Sigmoid colon (tissue), 7 donors: ENCODE data around the gene SNTG2. TPM values are rescaled to one million over a fixed set of nuclear protein-coding genes. Genes with fewer than 3 reads are reported as not detected.

Source experiments
- DNase-seq: peaks from one replicate; pipeline ENCODE4 v3.0.0-alpha.2; 2019
- H3K27ac ChIP-seq, 4 donors: fragments of 200-600 bp; sonication (generic); one replicate each; pipeline ENCODE4 v1.5.1; 2016 to 2019; ENCODE audit warnings: mild to moderate bottlenecking in 1 of 4
- H3K27me3 ChIP-seq, 3 donors: fragments of 200-600 bp; sonication (generic); one replicate each; pipeline ENCODE4 v1.5.1; 2019; ENCODE audit warnings: mild to moderate bottlenecking in 1 of 3
- H3K36me3 ChIP-seq, 4 donors: fragments of 200-600 bp; sonication (generic); one replicate each; pipeline ENCODE4 v1.5.1; 2016 to 2019
- H3K4me1 ChIP-seq, 4 donors: fragments of 200-600 bp; sonication (generic); one replicate each; pipeline ENCODE4 v1.5.1; 2017 to 2019
- H3K4me3 ChIP-seq, 4 donors: fragments of 200-600 bp; sonication (generic); one replicate each; pipeline ENCODE4 v1.5.1; 2017 to 2019; ENCODE audit warnings: mild to moderate bottlenecking in 2 of 4, moderate library complexity in 1 of 4
- H3K9me3 ChIP-seq, 4 donors: fragments of 200-600 bp in 3 of 4; sonication (generic) in 3 of 4; one replicate each; pipeline versions ENCODE4 v1.5.1 to v1.6.1; 2013 to 2019
- CTCF ChIP-seq, 4 experiments: fragments of 450-650 bp in 3 of 4; fragments of 200-600 bp in 1 of 4; IDR thresholded peaks; one replicate each; pipeline ENCODE4 v1.5.1; 2016 to 2019; ENCODE audit warnings: antibody characterized with exemption in 4 of 4, mild to moderate bottlenecking in 3 of 4, moderate library complexity in 2 of 4
- EP300 ChIP-seq, 4 donors: sonication (generic); formaldehyde crosslinking; IDR thresholded peaks; one replicate each; pipeline ENCODE4 v1.6.1; 2017; ENCODE audit warnings: antibody characterized with exemption in 4 of 4
- POLR2A ChIP-seq, 2 donors: fragments of 450-650 bp; IDR thresholded peaks; one replicate each; pipeline ENCODE4 v1.6.1; 2016; ENCODE audit warnings: antibody characterized with exemption in 2 of 2, mild to moderate bottlenecking in 2 of 2, moderate library complexity in 2 of 2
- POLR2AphosphoS5 ChIP-seq, 4 donors: sonication (generic); formaldehyde crosslinking; IDR thresholded peaks; one replicate each; pipeline ENCODE4 v1.6.1; 2017; ENCODE audit warnings: antibody characterized with exemption in 4 of 4
- WGBS, 2 donors: extraction: QIAGEN DNeasy Blood & Tissue Kit; methylation state at CpG; one replicate each; pipeline ENCODE4 v1.1.7; 2013; 5-methylcytosine and 5-hydroxymethylcytosine counted together
- intact Hi-C: fragments of 100-400 bp; cut with DNase I; formaldehyde crosslinking; loops from one replicate; pipeline ENCODE4 v1.15.1; 2023
- polyA plus RNA-seq, 3 donors: library from polyadenylated mRNA; stranded (reverse); fragments of 200-250 nt; gene quantifications; one replicate each; pipeline ENCODE4 v1.2.3, GENCODE V29; 2013
- total RNA-seq, 4 donors: library from RNA; depleted of rRNA; stranded (reverse); fragments of >200 nt; gene quantifications; one replicate each; pipeline ENCODE4 v1.1.0, GENCODE V29; 2016
- donor health status: healthy with polysubstance abuse.
- donor health status: Bipolar disorder and iron deficiency.
- donor health status: healthy.

SNTG2 gene
- total and polyA plus RNA-seq, 7 donors = 0.60 to 5.2 (median 1.9) TPM; not detected in 1

GRCh38 chr2:979069-979928, 28.6 kb downstream of the SNTG2 start:
- DNase-seq = no peak
- Histone ChIP-seq H3K4me3 (no peak overlapping the region), H3K4me1 (no peaks in the 10 kb centered on the region), H3K27ac (no peak overlapping the region), H3K9me3 (no peaks in the 10 kb centered on the region), H3K36me3 (no peaks in the 10 kb centered on the region), H3K27me3 (peaks cover 0 to 10% (median 0%) of the 10 kb centered on the region in 3 donors)
- no peak for TF ChIP-seq CTCF (IDR thresholded peaks at IDR 0.05)
- no peak for TF ChIP-seq POLR2A (IDR thresholded peaks at IDR 0.05)
- TF ChIP-seq POLR2AphosphoS5 (IDR thresholded peaks at IDR 0.05) = no peak
- TF ChIP-seq EP300 (IDR thresholded peaks at IDR 0.05) = no peak
- intact Hi-C loops = no loop called here
- 67 to 76% methylated on average over 8 of the region's 8 CpGs for WGBS, 2 donors

GRCh38 chr2:980176-980575, 29.5 kb downstream of the SNTG2 start:
- H3K4me1 ChIP-seq = no peaks in the 10 kb centered on the region
- peaks cover 0 to 10% (median 0%) of the 10 kb centered on the region in 3 donors for H3K27me3 ChIP-seq
- TF ChIP-seq POLR2A (IDR thresholded peaks at IDR 0.05) (no peak), CTCF (IDR thresholded peaks at IDR 0.05) (no peak), EP300 (IDR thresholded peaks at IDR 0.05) (no peak), POLR2AphosphoS5 (IDR thresholded peaks at IDR 0.05) (no peak)
- H3K9me3 ChIP-seq = no peaks in the 10 kb centered on the region
- no peak for DNase-seq
- intact Hi-C loops = no loop called here
- H3K4me3 ChIP-seq = no peak overlapping the region
- H3K27ac ChIP-seq = no peak overlapping the region
- H3K36me3 ChIP-seq = no peaks in the 10 kb centered on the region
- WGBS, 2 donors = 59 to 71% methylated on average over 4 of the region's 4 CpGs

GRCh38 chr2:981258-981657, 30.6 kb downstream of the SNTG2 start:
- intact Hi-C loops = no loop called here
- WGBS, 2 donors = 83 to 89% methylated on average over 3 of the region's 3 CpGs
- TF ChIP-seq EP300 (IDR thresholded peaks at IDR 0.05) (no peak), POLR2A (IDR thresholded peaks at IDR 0.05) (no peak), POLR2AphosphoS5 (IDR thresholded peaks at IDR 0.05) (no peak), CTCF (IDR thresholded peaks at IDR 0.05) (no peak)
- Histone ChIP-seq H3K27me3 (peaks cover 0 to 10% (median 0%) of the 10 kb centered on the region in 3 donors), H3K9me3 (no peaks in the 10 kb centered on the region), H3K36me3 (no peaks in the 10 kb centered on the region), H3K27ac (no peak overlapping the region), H3K4me1 (no peaks in the 10 kb centered on the region), H3K4me3 (no peak overlapping the region)
- DNase-seq = no peak

GRCh38 chr2:981759-982158, 31.1 kb downstream of the SNTG2 start:
- DNase-seq = no peak
- H3K27ac ChIP-seq = no peak overlapping the region
- no peak overlapping the region for H3K4me3 ChIP-seq
- peaks cover 0 to 7% (median 0%) of the 10 kb centered on the region in 3 donors for H3K27me3 ChIP-seq
- no peaks in the 10 kb centered on the region for H3K36me3 ChIP-seq
- TF ChIP-seq POLR2A (IDR thresholded peaks at IDR 0.05) = no peak
- no peak for TF ChIP-seq EP300 (IDR thresholded peaks at IDR 0.05)
- TF ChIP-seq POLR2AphosphoS5 (IDR thresholded peaks at IDR 0.05) = no peak
- TF ChIP-seq CTCF (IDR thresholded peaks at IDR 0.05) = no peak
- WGBS, 2 donors = 91 to 94% methylated on average over 4 of the region's 4 CpGs
- intact Hi-C loops = no loop called here
- no peaks in the 10 kb centered on the region for H3K4me1 ChIP-seq
- H3K9me3 ChIP-seq = no peaks in the 10 kb centered on the region
